Tibial nerve (tissue), 4 donors: ENCODE data around the gene KIAA0753. TPM values are rescaled to one million over a fixed set of nuclear protein-coding genes. Genes with fewer than 3 reads are reported as not detected.

Experiments used
- DNase-seq, 2 donors: peaks; one replicate each; pipeline ENCODE4 v3.0.0-alpha.2; 2019; ENCODE audit warnings: low spot score in 2 of 2
- H3K27ac ChIP-seq, 4 donors: fragments of 200-600 bp; sonication (generic) in 3 of 4; one replicate each; pipeline ENCODE4 v1.5.1; 2017 to 2019; ENCODE audit warnings: mild to moderate bottlenecking in 1 of 4
- H3K27me3 ChIP-seq, 2 donors: fragments of 200-600 bp; sonication (generic) in 1 of 2; one replicate each; pipeline versions ENCODE4 v1.5.1 to v1.6.0; 2017 to 2019
- H3K36me3 ChIP-seq, 3 donors: fragments of 200-600 bp; sonication (generic); one replicate each; pipeline ENCODE4 v1.5.1; 2018 to 2019
- H3K4me1 ChIP-seq, 4 donors: fragments of 200-600 bp; sonication (generic) in 3 of 4; one replicate each; pipeline ENCODE4 v1.5.1; 2017 to 2019
- H3K4me3 ChIP-seq, 4 donors: fragments of 200-600 bp; sonication (generic) in 3 of 4; one replicate each; pipeline ENCODE4 v1.5.1; 2017 to 2019; ENCODE audit warnings: mild to moderate bottlenecking in 1 of 4, moderate library complexity in 1 of 4
- H3K9me3 ChIP-seq, 4 donors: fragments of 200-600 bp; sonication (generic) in 3 of 4; one replicate each; pipeline ENCODE4 v1.5.1; 2017 to 2019
- CTCF ChIP-seq, 5 experiments: fragments of 200-600 bp in 3 of 5; fragments of 450-650 bp in 2 of 5; sonication (generic) in 3 of 5; IDR thresholded peaks; one replicate each; pipeline ENCODE4 v1.5.1; 2016 to 2019; ENCODE audit warnings: antibody characterized with exemption in 5 of 5, mild to moderate bottlenecking in 3 of 5, moderate library complexity in 2 of 5
- EP300 ChIP-seq, 2 donors: sonication (generic); formaldehyde crosslinking; IDR thresholded peaks; one replicate each; pipeline ENCODE4 v1.6.1; 2017; ENCODE audit warnings: antibody characterized with exemption in 2 of 2, mild to moderate bottlenecking in 1 of 2
- POLR2A ChIP-seq, 2 donors: fragments of 450-650 bp; IDR thresholded peaks; one replicate each; pipeline ENCODE4 v1.6.1; 2017; ENCODE audit warnings: antibody characterized with exemption in 2 of 2, mild to moderate bottlenecking in 2 of 2, moderate library complexity in 2 of 2
- WGBS, 2 donors: methylation state at CpG; one replicate each; pipeline ENCODE4 v1.1.5; 2018; 5-methylcytosine and 5-hydroxymethylcytosine counted together
- total RNA-seq, 4 donors: library from RNA; depleted of rRNA; stranded (reverse); fragments of >200 nt; gene quantifications; one replicate each; pipeline ENCODE4 v1.1.0, GENCODE V29; 2016

The KIAA0753 gene
- total RNA-seq, 4 donors from 2014 or later: 14.1 to 24.0 (median 16.9) TPM

DNA sequence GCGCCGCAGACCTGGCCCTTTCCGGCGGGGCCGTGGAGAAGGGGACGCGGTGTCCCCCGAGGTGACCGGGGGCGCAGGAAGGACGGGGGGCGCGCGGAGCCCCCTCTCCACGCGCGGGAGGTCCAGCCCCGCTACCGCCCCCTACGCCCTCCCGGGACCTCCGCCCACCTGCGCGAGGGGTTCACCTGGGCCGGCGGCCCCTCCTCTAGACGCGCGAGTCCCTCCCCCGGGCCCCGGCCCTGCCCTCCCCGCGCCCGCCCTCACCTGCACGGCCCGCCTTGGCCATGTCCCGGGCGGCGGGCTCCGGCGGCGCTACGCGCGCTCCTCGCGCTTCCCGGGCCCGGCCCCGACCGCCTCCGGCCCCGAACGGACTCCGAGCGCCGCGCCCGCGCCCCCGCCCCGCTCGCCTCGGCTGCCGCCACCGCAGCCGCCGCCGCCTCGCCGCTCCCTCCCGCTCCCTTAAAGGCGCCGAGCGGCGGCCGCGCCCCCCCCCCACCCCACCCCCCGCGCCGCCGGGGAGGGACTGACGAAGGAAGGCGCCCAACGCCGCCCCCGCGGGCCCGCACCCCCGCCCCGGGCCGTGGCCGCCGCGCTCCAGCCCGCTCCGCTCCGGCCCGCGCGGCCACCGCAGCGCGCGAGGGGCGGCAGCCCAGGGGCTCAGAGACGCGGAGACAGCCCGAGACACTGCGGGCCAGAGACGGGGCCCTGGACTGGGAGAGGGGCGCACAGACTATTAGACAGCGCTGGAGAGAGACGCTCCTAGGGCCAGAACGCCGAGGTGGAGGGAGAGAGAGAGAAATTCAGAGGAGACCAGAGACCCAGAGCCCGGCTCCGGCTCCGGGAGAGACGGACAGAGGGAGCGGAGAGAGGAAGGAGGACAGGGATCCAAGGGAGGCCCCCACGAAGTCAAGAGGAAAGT, 84.1 kb downstream of the KIAA0753 start, which contains the start of gene PITPNM3:
Gene PITPNM3 (minus strand): TSS at position 435 of the 919 bp plus-strand sequence. CDS start 149 bp downstream, at position 286.
- Histone ChIP-seq H3K4me1 (peaks cover 0 to 20% (median 14%) of the 10 kb centered on the region in 4 donors), H3K9me3 (no peaks in the 10 kb centered on the region), H3K36me3 (no peaks in the 10 kb centered on the region), H3K27me3 (peaks cover 0 to 50% of the 10 kb centered on the region in 2 donors), H3K4me3 (peak within 1 kb of the TSS; percentile 30 to 64 (median 40)), H3K27ac (peak within 1 kb of the TSS in 1 of 4 donors; percentile 37)
- DNase-seq: no peak
- WGBS, 2 donors: 3% methylated on average over 52 to 53 of the region's 122 CpGs
- no peak for TF ChIP-seq CTCF (IDR thresholded peaks at IDR 0.05)
- TF ChIP-seq POLR2A (IDR thresholded peaks at IDR 0.05): no peak
- no peak for TF ChIP-seq EP300 (IDR thresholded peaks at IDR 0.05)

DNA sequence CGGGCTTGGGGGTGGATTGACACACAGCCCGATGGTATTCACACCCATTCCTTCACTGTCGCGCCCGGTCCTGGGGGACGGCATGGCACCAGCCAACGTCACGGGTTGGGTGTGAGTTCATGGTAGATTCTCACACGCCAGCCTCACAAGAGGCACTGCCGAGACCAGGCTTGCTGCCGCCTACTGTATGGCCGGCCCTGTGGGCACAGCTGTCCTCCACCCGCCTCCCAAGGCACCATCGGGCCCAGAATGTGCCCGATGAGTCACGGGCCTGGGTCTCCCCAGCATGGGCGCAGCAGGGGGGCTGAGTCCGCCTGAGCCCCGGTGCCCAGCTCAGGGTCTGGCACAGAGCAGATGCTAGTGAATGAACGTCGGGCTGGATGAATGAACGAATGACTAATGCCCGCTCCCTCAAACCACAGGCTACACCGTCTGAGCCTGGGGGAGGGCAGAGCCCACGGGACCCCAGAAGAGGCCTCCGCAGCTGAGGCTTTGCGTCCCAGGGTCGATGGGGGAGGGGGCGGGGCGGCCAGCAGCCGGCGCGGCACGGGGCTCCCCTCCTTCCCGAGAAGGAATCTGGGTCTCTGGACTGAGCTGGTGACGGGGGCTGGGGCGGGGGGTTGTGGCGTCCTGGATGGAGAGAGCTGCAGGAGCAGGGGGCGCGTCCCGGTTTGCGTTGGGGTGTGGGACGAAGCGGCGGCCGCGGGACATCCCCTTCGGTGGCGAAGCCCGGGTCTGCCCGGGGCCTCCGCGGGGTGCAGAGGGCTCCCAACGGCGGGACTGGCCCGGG, 85.0 kb downstream of the KIAA0753 start:
- TF ChIP-seq EP300 (IDR thresholded peaks at IDR 0.05): no peak
- no peak for TF ChIP-seq POLR2A (IDR thresholded peaks at IDR 0.05)
- TF ChIP-seq CTCF (IDR thresholded peaks at IDR 0.05): no peak
- Histone ChIP-seq H3K9me3 (no peaks in the 10 kb centered on the region), H3K4me3 (peak overlapping the region; percentile 30 to 64 (median 40)), H3K4me1 (peaks cover 0 to 20% (median 14%) of the 10 kb centered on the region in 4 donors), H3K27ac (peak overlapping the region in 1 of 4 donors; percentile 37), H3K36me3 (no peaks in the 10 kb centered on the region), H3K27me3 (peaks cover 0 to 50% of the 10 kb centered on the region in 2 donors)
- no peak for DNase-seq
- WGBS, 2 donors: 1% methylated on average over 26 to 35 of the region's 56 CpGs

- 16 to 26% methylated on average over 11 to 12 of the region's 12 CpGs for WGBS, 2 donors
- no peak for DNase-seq
- Histone ChIP-seq H3K4me3 (peak overlapping the region in 2 of 4 donors; percentile 49 to 64), H3K9me3 (no peaks in the 10 kb centered on the region), H3K36me3 (no peaks in the 10 kb centered on the region), H3K27ac (no peak overlapping the region), H3K27me3 (peaks cover 0 to 50% of the 10 kb centered on the region in 2 donors), H3K4me1 (peaks cover 0 to 20% (median 14%) of the 10 kb centered on the region in 4 donors)
- no peak for TF ChIP-seq EP300 (IDR thresholded peaks at IDR 0.05)
- no peak for TF ChIP-seq CTCF (IDR thresholded peaks at IDR 0.05)
- no peak for TF ChIP-seq POLR2A (IDR thresholded peaks at IDR 0.05)
Measured at GRCh38 chr17:6554871-6555330, 85.6 kb downstream of the KIAA0753 start.

DNA sequence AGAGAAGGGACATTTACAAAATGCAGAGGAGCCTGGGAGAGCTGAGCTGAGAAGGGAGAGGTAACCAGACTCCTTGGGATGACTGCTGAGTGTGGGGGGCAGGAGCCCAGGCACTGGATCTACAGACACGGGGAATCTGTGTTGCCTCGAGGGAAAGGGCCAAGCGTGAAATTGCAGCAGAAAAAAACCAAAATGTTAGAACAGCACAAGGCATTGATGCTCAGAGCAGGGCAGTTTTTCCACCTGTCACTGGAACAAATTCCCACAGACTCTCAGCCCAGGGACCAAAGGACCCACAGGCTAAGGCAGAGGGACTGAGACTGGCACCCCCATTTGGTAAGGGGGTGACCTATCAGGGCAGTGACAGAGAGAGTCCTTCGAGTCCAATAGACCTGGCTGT, 86.2 kb downstream of the KIAA0753 start:
- no peak overlapping the region for H3K4me3 ChIP-seq
- no peaks in the 10 kb centered on the region for H3K36me3 ChIP-seq
- WGBS, 2 donors: 40 to 62% methylated on average over 4 of the region's 4 CpGs
- no peaks in the 10 kb centered on the region for H3K9me3 ChIP-seq
- no peak for DNase-seq
- TF ChIP-seq CTCF (IDR thresholded peaks at IDR 0.05) (no peak), POLR2A (IDR thresholded peaks at IDR 0.05) (no peak), EP300 (IDR thresholded peaks at IDR 0.05) (no peak)
- H3K4me1 ChIP-seq: peaks cover 0 to 20% (median 14%) of the 10 kb centered on the region in 4 donors
- H3K27ac ChIP-seq: no peak overlapping the region
- peaks cover 0 to 50% of the 10 kb centered on the region in 2 donors for H3K27me3 ChIP-seq
